ENCODE results near the gene BCAS3. TPM values are rescaled to one million over a fixed set of nuclear protein-coding genes. Genes with fewer than 3 reads are reported as not detected.

Gene BCAS3
- total RNA-seq, 1 donor from 2014 or later, result 22.6 TPM

- Mint-ChIP-seq H3K27me3 (ENCODE audit: low read depth) (no peaks in the 10 kb centered on the region), H3K4me3 (ENCODE audit: unreplicated experiment) (no peak overlapping the region), H3K9me3 (ENCODE audit: low read depth) (no peaks in the 10 kb centered on the region), H3K4me1 (ENCODE audit: low read depth) (peaks cover 17% of the 10 kb centered on the region), H3K36me3 (ENCODE audit: low read depth) (peaks cover 2% of the 10 kb centered on the region), H3K27ac (ENCODE audit: unreplicated experiment) (no peak overlapping the region)
- TF ChIP-seq CTCF (IDR thresholded peaks at IDR 0.05), result no peak
- no peak for DNase-seq (ENCODE audit: low spot score)
These were observed 587.7 kb downstream of the BCAS3 start for GRCh38 chr17:61265397-61265796.

DNA sequence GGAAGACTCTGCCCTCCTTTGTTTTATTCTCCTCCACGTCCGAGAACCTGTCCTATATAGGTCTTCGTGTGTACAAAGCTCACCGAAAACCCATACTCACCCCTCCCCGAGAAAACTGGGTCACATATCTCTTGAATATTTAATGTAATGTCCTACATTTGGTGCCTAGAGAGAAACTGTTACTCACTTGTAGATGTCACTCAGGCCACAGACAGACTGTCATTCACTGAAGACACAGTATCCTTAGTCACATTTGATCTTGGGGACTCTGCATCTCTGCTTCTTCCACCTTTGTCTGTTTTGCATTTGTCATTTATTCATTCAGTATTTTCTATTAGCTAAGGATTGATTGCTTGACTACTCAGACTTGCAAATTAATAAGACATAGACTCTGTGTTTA lies 590.2 kb downstream of the BCAS3 start:
- no peak overlapping the region for H3K27ac Mint-ChIP-seq (ENCODE audit: unreplicated experiment)

DNA sequence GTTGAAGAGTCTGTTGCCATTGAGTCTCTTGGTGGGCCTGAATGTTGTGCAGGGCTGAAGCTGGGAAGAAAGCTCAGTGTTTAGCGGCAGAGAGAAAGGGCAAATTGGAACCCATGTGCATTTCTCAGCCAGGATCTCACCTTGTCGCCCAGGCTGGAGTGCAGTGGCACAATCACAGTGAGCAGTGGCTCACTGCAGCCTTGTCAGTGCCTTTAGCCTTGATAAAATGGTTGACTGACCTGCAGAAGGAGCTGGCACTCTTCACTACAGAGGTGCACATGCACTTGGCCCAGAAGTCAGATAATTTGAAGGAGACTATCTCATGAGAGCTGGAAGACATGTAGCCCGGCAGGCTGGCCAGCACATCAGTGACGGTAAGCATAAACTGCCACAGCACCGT lies 597.7 kb downstream of the BCAS3 start:
- no peak overlapping the region for H3K27ac Mint-ChIP-seq (ENCODE audit: unreplicated experiment)
- no peak overlapping the region for H3K4me3 Mint-ChIP-seq (ENCODE audit: unreplicated experiment)

More for the DNA sequence above, 590.2 kb downstream of the BCAS3 start:
- peaks cover 2% of the 10 kb centered on the region for H3K36me3 Mint-ChIP-seq (ENCODE audit: low read depth)
- H3K27me3 Mint-ChIP-seq (ENCODE audit: low read depth), result no peaks in the 10 kb centered on the region
- TF ChIP-seq CTCF (IDR thresholded peaks at IDR 0.05), result no peak
- H3K4me1 Mint-ChIP-seq (ENCODE audit: low read depth), result no peaks in the 10 kb centered on the region
- no peak for DNase-seq (ENCODE audit: low spot score)
- H3K4me3 Mint-ChIP-seq (ENCODE audit: unreplicated experiment), result no peak overlapping the region
- no peaks in the 10 kb centered on the region for H3K9me3 Mint-ChIP-seq (ENCODE audit: low read depth)

DNA sequence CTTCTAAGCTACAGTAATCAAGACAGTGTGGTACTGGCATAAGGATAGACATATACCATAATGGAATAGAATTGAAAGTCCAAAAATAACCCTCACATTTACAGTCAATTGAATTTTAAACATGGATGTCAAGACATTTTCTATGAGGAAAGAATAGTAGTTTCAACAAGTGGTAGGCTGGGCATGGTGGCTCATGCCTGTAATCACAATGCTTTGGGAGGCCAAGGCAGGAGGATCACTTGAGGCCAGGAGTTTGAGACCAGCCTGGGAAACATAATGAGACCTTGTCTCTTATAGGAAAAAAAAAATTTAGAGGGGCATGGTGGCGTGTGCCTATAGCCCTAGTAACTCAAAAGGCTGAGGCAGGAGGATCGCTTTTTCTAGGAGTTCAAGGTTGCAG lies 599.2 kb downstream of the BCAS3 start:
- TF ChIP-seq CTCF (IDR thresholded peaks at IDR 0.05), result no peak
- no peaks in the 10 kb centered on the region for H3K27me3 Mint-ChIP-seq (ENCODE audit: low read depth)
- H3K27ac Mint-ChIP-seq (ENCODE audit: unreplicated experiment), result no peak overlapping the region
- no peaks in the 10 kb centered on the region for H3K36me3 Mint-ChIP-seq (ENCODE audit: low read depth)
- no peaks in the 10 kb centered on the region for H3K9me3 Mint-ChIP-seq (ENCODE audit: low read depth)
- DNase-seq (ENCODE audit: low spot score), result no peak
- no peak overlapping the region for H3K4me3 Mint-ChIP-seq (ENCODE audit: unreplicated experiment)
- peaks cover 10% of the 10 kb centered on the region for H3K4me1 Mint-ChIP-seq (ENCODE audit: low read depth)

More for the DNA sequence above, 597.7 kb downstream of the BCAS3 start:
- H3K9me3 Mint-ChIP-seq (ENCODE audit: low read depth), result no peaks in the 10 kb centered on the region
- no peaks in the 10 kb centered on the region for H3K27me3 Mint-ChIP-seq (ENCODE audit: low read depth)
- peaks cover 10% of the 10 kb centered on the region for H3K4me1 Mint-ChIP-seq (ENCODE audit: low read depth)
- no peak for DNase-seq (ENCODE audit: low spot score)
- no peak for TF ChIP-seq CTCF (IDR thresholded peaks at IDR 0.05)
- no peaks in the 10 kb centered on the region for H3K36me3 Mint-ChIP-seq (ENCODE audit: low read depth)

GRCh38 chr17:61279476-61280145 lies 602.0 kb downstream of the BCAS3 start:
- Mint-ChIP-seq H3K27ac (ENCODE audit: unreplicated experiment) (no peak overlapping the region), H3K4me3 (ENCODE audit: unreplicated experiment) (no peak overlapping the region), H3K4me1 (ENCODE audit: low read depth) (peaks cover 18% of the 10 kb centered on the region), H3K36me3 (ENCODE audit: low read depth) (no peaks in the 10 kb centered on the region), H3K27me3 (ENCODE audit: low read depth) (no peaks in the 10 kb centered on the region), H3K9me3 (ENCODE audit: low read depth) (peaks cover 2% of the 10 kb centered on the region)
- DNase-seq (ENCODE audit: low spot score), result no peak
- TF ChIP-seq CTCF (IDR thresholded peaks at IDR 0.05), result no peak
